OCI-LY1 (cell line): ENCODE results near the gene CMTM8.

Experiments used
- CTCF ChIP-seq: fragments of 200-600 bp; sonication (generic), shearing (Covaris generic); IDR thresholded peaks from 2 replicates; pipeline ENCODE4 v1.5.1; 2017; ENCODE audit warnings: mild to moderate bottlenecking, antibody characterized with exemption, low read length, moderate library complexity, mixed read lengths
- EZH2 ChIP-seq: fragments of 200-600 bp; sonication (generic), shearing (Covaris generic); IDR thresholded peaks from 2 replicates; pipeline ENCODE4 v1.8.0; 2017; ENCODE audit warnings: borderline replicate concordance, mixed run types, mild to moderate bottlenecking, antibody characterized with exemption, low read length, moderate library complexity, mixed read lengths

DNA sequence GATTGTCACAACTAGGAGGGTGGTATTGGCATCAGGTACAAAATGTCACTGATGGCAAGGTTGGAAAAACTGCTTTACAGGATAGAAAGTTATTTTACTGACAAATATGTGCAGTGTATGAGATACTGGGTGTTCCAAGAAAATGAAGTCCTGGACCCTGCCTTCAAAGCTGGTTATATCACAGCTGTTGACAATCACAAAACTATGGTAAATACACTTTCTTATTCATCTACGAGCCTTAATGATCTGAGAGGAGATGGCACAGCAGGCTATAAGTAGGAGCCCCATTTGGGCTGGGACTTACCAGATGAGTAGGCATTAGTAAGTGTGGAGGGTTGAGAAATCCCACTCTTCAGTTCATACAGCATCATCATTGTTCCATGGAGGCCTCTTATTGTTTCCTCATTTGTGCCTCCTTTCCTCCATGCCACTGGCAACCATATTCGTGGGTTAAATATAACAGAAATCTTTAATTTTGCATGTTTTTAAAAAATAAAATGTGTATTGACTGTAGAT, 66.9 kb downstream of the CMTM8 start:
- TF ChIP-seq CTCF (no peak), EZH2 (no peak)
